Ishikawa (cell line): Measurements from ENCODE around the gene PGLYRP4.

Experiments used
- CEBPB ChIP-seq: IDR thresholded peaks from 2 replicates; pipeline ENCODE4 v1.6.1; 2012
- CREB1 ChIP-seq: IDR thresholded peaks from 2 replicates; pipeline ENCODE4 v1.6.1; 2012; ENCODE audit warnings: low read depth
- EGR1 ChIP-seq: IDR thresholded peaks from 2 replicates; pipeline ENCODE4 v1.6.1; 2012
- EP300 ChIP-seq: IDR thresholded peaks from 2 replicates; pipeline ENCODE4 v1.6.1; 2012; ENCODE audit warnings: borderline replicate concordance
- FOXM1 ChIP-seq: IDR thresholded peaks from 2 replicates; pipeline ENCODE4 v1.6.1; 2012; ENCODE audit warnings: low read depth, borderline replicate concordance
- NFIC ChIP-seq: IDR thresholded peaks from 2 replicates; pipeline ENCODE4 v1.6.1; 2012
- RAD21 ChIP-seq: IDR thresholded peaks from 2 replicates; pipeline ENCODE4 v1.6.1; 2012; ENCODE audit warnings: low read depth
- TAF1 ChIP-seq: IDR thresholded peaks from 2 replicates; pipeline ENCODE4 v1.6.1; 2012; ENCODE audit warnings: low read depth, mild to moderate bottlenecking
- TCF12 ChIP-seq: IDR thresholded peaks from 2 replicates; pipeline ENCODE4 v1.6.1; 2012; ENCODE audit warnings: low read depth
- TEAD4 ChIP-seq: IDR thresholded peaks from 2 replicates; pipeline ENCODE4 v1.6.1; 2012
- YY1 ChIP-seq: IDR thresholded peaks from 2 replicates; pipeline ENCODE4 v1.6.1; 2012; ENCODE audit warnings: low read depth
- ZBTB7A ChIP-seq: IDR thresholded peaks from 2 replicates; pipeline ENCODE4 v1.6.1; 2012; ENCODE audit warnings: low read depth
- TF ChIP-seq, protein P1 (sequence below): IDR thresholded peaks from 2 replicates; pipeline ENCODE4 v1.6.1; 2012
- TF ChIP-seq, protein P2 (sequence below): IDR thresholded peaks from 2 replicates; pipeline ENCODE4 v1.6.1; 2012; ENCODE audit warnings: low read depth, mild to moderate bottlenecking
- TF ChIP-seq, protein P3 (sequence below): IDR thresholded peaks from 2 replicates; pipeline ENCODE4 v1.6.1; 2012

PGLYRP4 gene

DNA sequence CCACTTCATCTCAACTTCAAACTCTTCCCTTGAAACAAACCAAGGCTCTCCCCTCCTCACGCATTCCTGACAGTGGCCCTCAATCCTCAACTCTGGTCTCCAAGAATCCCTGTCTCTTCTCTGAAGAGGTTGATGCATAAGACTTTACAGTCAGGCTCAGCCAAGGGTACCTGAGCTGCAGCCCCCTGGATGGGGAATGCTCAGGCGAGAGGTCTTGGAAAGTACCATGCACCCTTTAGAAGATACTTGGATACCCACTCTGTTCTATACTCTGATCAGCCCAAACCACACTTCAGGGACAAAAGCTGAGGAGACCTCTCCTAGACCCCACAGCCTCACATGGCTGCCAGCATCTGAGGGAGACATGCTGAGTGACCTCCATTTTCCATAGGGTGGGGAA lies 35.4 kb downstream of the PGLYRP4 start:
- TF ChIP-seq RAD21 (no peak), FOXM1 (no peak), ZBTB7A (no peak), TAF1 (no peak), EGR1 (no peak), TEAD4 (no peak), EP300 (no peak), YY1 (no peak), CREB1 (no peak)
- TF ChIP-seq, protein P1, sequence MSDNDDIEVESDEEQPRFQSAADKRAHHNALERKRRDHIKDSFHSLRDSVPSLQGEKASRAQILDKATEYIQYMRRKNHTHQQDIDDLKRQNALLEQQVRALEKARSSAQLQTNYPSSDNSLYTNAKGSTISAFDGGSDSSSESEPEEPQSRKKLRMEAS: no peak
- TF ChIP-seq, protein P2, sequence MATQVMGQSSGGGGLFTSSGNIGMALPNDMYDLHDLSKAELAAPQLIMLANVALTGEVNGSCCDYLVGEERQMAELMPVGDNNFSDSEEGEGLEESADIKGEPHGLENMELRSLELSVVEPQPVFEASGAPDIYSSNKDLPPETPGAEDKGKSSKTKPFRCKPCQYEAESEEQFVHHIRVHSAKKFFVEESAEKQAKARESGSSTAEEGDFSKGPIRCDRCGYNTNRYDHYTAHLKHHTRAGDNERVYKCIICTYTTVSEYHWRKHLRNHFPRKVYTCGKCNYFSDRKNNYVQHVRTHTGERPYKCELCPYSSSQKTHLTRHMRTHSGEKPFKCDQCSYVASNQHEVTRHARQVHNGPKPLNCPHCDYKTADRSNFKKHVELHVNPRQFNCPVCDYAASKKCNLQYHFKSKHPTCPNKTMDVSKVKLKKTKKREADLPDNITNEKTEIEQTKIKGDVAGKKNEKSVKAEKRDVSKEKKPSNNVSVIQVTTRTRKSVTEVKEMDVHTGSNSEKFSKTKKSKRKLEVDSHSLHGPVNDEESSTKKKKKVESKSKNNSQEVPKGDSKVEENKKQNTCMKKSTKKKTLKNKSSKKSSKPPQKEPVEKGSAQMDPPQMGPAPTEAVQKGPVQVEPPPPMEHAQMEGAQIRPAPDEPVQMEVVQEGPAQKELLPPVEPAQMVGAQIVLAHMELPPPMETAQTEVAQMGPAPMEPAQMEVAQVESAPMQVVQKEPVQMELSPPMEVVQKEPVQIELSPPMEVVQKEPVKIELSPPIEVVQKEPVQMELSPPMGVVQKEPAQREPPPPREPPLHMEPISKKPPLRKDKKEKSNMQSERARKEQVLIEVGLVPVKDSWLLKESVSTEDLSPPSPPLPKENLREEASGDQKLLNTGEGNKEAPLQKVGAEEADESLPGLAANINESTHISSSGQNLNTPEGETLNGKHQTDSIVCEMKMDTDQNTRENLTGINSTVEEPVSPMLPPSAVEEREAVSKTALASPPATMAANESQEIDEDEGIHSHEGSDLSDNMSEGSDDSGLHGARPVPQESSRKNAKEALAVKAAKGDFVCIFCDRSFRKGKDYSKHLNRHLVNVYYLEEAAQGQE: no peak
- TF ChIP-seq, protein P3, sequence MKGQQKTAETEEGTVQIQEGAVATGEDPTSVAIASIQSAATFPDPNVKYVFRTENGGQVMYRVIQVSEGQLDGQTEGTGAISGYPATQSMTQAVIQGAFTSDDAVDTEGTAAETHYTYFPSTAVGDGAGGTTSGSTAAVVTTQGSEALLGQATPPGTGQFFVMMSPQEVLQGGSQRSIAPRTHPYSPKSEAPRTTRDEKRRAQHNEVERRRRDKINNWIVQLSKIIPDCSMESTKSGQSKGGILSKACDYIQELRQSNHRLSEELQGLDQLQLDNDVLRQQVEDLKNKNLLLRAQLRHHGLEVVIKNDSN: no peak

DNA sequence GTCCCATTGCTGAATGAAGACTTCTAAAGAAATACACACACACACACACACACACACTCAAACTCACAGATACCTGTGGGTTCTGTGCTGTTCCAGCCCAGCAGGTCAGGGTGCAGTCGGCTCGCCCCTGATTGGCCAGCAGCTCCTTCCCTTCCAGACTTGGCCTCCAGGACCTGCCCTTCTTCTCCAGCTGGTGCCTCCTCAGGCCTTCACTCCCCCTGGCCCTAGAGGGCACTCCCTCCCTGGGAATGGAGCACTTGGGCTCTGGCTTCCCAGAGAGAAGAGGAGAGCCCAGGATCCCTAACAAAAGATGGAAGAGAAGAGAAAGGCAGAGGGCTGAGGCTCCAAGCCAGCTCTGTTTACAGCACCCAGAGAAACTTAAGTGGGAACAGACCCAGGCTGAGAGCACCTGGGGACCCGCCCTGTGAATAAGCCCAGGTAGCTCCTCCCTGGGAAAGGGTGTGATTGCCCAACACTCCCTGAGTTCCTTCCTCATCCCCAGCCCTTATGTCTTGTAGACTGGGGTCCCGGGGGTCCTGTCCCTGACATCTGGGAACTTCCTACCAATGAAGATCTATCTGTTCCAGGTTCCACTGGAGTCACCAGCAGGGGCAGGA lies 36.0 kb downstream of the PGLYRP4 start, which contains the start of gene PGLYRP3:
Gene PGLYRP3 (minus strand): TSS at position 383 of the 617 bp plus-strand sequence. CDS start 2,287 bp downstream, outside the sequence.
- TF ChIP-seq TCF12 (no peak), NFIC (no peak), FOXM1 (no peak), YY1 (no peak), CEBPB (no peak), TEAD4 (no peak)
- TF ChIP-seq, protein P1: no peak
- TF ChIP-seq, protein P3: no peak

DNA sequence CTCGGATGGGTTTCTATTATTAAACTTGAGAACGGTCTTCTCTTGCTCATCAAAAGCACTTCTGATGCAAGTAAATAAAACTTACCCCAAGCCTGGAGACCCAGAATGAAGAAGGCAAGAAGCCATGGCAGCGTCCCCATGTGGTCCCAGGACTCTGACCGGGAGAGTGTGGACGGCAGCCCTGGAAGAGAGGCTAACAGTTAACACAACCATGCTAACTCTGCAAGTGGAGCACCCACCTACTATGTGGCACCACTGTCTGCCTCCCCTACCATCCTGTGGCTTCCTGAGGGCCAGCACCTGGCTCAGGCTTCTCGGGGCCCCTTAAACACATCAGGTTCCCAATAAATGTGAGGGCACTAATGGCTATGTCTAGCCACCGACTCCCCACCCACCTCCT lies 38.1 kb downstream of the PGLYRP4 start:
- TF ChIP-seq FOXM1 (no peak), TCF12 (no peak), EGR1 (no peak), TAF1 (no peak)
- TF ChIP-seq, protein P2: no peak

DNA sequence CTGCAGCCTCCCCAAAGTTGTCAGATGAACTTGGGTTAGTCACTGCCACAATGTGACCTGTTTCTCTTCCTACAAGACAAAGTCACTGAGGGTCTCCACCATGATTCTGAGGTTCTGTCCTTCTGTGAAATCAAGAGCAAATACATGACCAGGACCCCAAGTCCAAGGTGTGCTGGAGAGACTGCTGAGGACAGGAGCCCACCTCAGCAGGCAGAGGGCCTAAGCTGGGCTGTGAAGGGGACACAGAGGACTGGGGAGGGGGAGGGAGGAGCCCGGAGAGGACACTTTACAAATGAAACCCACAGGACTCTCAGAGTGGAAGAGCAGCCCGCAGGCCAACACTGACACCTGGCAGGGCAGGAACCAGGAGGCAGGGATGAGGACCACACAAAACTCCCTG lies 39.2 kb downstream of the PGLYRP4 start:
- TF ChIP-seq, protein P1: no peak
- TF ChIP-seq YY1 (no peak), NFIC (no peak), CREB1 (no peak), TCF12 (no peak), TAF1 (no peak), ZBTB7A (no peak)
- TF ChIP-seq, protein P3: no peak

DNA sequence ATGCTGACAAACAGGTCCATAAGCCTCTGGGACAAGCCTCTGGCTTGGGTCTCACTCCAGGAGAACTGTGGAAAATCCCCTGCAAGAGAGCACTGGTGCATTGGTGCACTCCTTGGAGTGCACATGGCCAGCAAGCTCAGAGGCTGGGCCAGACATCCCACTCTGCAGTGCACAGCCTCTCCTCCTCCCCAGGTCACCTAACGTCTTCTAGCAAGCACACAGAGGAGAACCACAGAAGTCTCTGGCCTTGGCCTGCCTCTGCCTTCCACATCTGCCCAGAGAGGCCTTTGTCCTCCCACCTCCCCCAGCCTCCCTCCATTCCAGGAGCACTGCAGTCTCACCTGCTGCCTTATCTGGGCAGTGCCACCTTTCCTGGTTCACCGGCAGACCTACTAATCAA lies 40.1 kb downstream of the PGLYRP4 start:
- TF ChIP-seq ZBTB7A (no peak), EP300 (no peak), RAD21 (no peak), NFIC (no peak), TAF1 (no peak), TEAD4 (no peak)
- TF ChIP-seq, protein P3: no peak
